ENCODE measurements around the gene CALHM5.

DNA sequence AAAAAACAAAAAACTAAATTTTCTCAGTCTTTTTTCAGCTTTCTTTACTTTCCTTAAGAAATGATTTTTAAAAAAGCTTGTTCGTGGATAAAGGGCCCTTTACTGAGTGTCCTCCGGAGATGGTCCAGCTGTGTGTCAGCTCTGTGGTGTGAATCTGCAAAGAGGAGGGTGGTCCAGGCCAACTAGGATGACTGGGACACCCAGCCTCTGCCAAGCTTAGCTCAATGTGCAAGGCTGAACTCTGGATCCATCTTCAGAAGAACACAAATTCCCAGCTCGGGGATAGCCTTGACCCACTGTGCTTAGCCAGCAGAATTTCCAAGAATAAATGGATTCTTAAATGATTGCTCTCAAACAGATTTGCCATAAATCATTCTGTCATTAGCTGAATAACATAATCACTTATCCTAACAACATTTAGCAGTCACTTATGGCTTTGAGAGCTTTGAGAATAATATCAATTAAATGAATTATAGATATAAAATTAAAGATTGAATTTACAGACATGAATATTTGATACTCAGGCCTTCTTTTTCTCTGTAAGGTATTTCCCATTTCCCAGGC lies 14.2 kb upstream of the CALHM5 start:
- no peak for TF ChIP-seq POLR2A (IDR thresholded peaks at IDR 0.05)
- TF ChIP-seq, protein P1, sequence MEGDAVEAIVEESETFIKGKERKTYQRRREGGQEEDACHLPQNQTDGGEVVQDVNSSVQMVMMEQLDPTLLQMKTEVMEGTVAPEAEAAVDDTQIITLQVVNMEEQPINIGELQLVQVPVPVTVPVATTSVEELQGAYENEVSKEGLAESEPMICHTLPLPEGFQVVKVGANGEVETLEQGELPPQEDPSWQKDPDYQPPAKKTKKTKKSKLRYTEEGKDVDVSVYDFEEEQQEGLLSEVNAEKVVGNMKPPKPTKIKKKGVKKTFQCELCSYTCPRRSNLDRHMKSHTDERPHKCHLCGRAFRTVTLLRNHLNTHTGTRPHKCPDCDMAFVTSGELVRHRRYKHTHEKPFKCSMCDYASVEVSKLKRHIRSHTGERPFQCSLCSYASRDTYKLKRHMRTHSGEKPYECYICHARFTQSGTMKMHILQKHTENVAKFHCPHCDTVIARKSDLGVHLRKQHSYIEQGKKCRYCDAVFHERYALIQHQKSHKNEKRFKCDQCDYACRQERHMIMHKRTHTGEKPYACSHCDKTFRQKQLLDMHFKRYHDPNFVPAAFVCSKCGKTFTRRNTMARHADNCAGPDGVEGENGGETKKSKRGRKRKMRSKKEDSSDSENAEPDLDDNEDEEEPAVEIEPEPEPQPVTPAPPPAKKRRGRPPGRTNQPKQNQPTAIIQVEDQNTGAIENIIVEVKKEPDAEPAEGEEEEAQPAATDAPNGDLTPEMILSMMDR (IDR thresholded peaks at IDR 0.05 in 4 of 5, conservative IDR thresholded peaks at IDR 0.05 in 1 of 5): no peak
